KOPT-K1 (cell line): ENCODE data around the gene TRAP1.
A peak's percentile ranks its signal among the peaks of the same experiment; 100 is the strongest.

ENCODE experiments used
- H3K27ac ChIP-seq: fragments of 200-600 bp; sonication (generic); 2 replicates; pipeline ENCODE4 v1.5.1; 2016; ENCODE audit warnings: antibody characterized with exemption, mild to moderate bottlenecking, low read depth, low read length; ENCODE audit not compliant: poor library complexity, severe bottlenecking
- H3K36me3 ChIP-seq: fragments of 200-600 bp; sonication (generic); 2 replicates; pipeline ENCODE4 v1.5.1; 2017; ENCODE audit warnings: antibody characterized with exemption, mild to moderate bottlenecking, low read length, moderate library complexity; ENCODE audit not compliant: insufficient read depth
- H3K9me3 ChIP-seq: fragments of 200-600 bp; sonication (generic); 2 replicates; pipeline ENCODE4 v1.5.1; 2017; ENCODE audit warnings: antibody characterized with exemption, low read length, mild to moderate bottlenecking; ENCODE audit not compliant: insufficient read depth, poor library complexity, severe bottlenecking

Gene TRAP1

DNA sequence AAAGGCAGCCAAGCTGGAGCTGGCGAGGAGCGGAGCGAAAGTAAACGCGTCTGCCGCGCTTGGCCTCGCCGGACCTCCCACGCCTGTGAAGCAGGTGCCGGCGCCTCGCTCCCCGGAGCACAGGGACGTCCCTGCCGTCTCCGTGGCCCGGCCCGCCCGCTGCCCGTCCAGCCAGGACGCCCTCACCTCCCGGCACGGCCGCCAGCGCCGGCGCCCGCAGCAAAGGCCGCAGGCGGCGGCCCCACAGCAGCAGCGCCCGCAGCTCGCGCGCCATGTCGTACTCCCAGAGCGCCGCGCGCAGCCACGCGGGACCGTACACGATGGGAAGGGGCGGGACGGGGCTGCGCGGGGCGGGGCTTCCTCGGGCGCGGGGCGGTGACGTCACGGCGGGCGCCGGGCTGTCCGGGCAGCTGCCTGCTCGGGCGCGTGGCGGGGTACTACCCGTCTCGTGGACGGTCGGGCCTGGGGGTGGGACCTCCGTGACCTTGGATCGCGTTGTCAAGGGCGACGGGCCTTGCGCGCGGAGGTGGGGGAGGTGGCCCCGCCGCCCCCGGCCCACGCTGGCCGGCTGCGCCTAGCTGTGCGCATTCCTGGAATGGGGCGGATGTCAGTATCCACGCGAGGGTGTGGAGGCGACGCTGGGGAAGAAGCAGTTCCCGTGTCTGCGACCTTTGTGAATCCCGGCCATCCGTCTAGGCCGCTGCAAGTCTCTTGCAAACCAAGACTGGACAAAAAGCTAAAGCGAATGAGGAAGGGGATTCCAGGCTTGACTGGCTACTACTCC, at the start of gene TRAP1:
TRAP1 (minus strand) TSS at position 290 of the 784 bp plus-strand sequence; CDS start at position 274, 16 bp downstream.
- Histone ChIP-seq H3K36me3 (peaks cover 25% of the 10 kb centered on the region; the same call in 1 of the 2 replicates), H3K27ac (peak within 1 kb of the TSS; percentile 77)

DNA sequence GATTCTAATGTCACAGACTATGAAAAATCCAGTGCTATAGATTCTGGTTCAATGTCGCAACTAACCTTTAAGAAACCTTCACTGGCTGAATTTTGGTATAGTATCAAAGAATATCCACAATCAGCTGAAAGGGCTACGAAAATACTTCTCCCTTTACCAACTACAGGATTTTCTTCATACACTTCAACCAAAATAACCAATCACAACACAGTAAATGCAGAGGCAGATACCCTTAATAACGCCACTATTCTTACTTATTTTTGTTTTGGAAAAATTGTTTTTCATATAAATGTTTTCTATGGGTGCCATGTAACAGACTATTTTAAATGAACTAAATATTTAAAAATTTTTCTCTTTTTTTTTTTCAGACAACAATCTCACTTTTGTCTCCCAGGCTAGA, 48.9 kb upstream of the TRAP1 start:
- no peaks in the 10 kb centered on the region for H3K9me3 ChIP-seq
- no peak overlapping the region for H3K27ac ChIP-seq
- peaks cover 95% of the 10 kb centered on the region for H3K36me3 ChIP-seq

More for the DNA sequence above, at the start of gene TRAP1:
- no peaks in the 10 kb centered on the region for H3K9me3 ChIP-seq

DNA sequence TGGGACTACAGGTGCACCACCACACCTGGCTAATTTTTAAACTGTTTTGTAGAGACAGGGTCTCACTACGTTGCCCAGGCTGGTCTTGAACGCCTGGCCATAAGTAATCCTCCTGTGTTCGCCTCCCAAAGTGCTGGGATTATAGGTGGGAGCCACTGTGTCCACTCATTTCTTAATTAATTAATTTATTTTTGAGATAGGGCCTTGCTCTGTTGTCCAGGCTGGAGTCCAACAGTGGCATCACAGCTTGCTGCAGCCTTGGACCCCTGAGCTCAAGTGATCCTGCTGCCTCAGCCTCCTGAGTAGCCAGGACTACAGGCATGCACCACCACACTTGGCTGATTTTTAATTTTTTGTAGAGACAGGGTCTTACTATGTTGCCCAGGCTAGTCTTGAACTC, 47.1 kb upstream of the TRAP1 start:
- Histone ChIP-seq H3K27ac (no peak overlapping the region), H3K9me3 (no peaks in the 10 kb centered on the region), H3K36me3 (peaks cover 86% of the 10 kb centered on the region)

DNA sequence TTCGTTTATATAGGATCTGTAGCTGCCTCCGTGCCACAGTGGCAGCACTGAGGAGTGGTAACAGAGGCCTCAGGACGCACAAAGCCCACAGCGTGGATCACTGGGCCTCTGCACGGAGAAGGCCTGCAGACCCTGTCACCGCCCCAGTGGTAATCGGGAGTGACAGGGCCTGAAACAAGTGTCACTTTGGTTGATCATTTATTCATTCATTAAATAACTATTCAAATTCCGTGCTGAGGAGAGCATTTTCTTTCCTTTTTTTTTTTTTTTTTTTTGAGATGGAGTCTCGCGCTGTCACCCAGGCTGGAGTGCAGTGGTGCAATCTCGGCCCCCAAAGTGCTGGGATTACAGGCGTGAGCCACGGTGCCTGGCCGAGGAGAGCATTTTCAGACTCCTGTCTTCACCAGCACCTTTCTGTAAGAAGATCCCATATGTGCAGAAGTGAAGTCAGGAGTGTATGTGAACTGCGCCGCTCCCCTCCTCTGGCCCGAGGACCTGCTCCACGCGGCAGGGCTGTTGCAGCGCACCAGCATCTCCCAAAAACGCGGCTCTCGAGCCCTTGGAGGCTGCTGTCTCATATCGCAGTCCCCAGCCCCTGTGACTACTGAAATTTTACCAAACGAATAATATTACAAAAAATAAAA, 44.9 kb upstream of the TRAP1 start:
- Histone ChIP-seq H3K9me3 (no peaks in the 10 kb centered on the region), H3K36me3 (peaks cover 83% of the 10 kb centered on the region), H3K27ac (no peak overlapping the region)

DNA sequence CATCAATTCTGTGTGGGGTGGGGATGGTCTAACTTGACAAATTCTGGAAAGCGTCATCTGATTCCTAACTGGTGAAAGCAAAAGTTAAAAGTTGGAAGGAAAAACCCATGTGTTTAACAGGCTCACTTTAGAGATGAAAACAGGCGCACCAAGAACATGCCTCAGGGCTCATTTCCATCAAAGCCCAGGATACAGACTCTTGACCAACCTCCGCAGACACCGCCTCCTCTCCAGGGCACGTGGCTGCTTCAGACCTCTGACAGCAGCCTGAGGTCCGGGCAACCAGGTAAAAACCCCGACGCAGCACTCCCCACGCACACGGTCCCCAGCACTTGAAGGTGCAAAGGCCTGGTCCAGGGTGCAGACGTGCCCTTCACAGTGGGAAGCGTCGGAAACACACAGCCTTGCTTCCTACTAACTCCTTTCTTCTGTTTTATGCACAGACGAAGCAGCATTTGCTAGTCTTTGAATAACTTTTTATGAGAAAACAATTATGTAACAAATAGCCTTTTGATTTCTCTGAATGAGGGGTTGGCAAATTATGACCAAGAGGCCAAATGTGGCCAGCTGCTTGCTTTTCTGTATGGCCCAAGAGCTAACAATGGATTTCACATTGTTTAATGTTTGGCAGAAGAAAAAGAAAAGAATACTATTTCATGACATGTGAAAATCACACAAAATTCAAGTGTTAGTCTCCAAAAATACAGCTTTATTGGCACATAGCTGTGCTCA, 44.2 kb upstream of the TRAP1 start:
- peaks cover 83% of the 10 kb centered on the region for H3K36me3 ChIP-seq
- H3K27ac ChIP-seq: no peak overlapping the region
- no peaks in the 10 kb centered on the region for H3K9me3 ChIP-seq

DNA sequence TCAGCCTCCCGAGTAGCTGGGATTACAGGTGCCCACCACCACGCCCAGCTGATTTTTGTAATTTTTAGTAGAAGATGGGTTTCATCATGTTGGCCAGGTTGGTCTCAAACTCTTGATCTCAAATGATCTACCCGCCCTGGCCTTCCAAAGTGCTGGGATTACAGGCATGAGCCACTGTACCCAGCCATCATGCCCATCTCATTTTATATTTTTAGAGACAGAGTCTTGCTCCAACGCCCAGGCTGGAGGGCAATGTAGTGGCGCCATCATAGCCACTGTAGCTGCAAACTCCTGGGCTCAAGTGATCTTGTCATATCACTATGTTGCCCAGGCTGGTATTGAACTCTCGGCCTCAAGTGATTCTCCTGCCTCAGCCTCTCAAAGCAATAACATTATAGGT, 43.2 kb upstream of the TRAP1 start:
- no peaks in the 10 kb centered on the region for H3K9me3 ChIP-seq
- no peak overlapping the region for H3K27ac ChIP-seq
- H3K36me3 ChIP-seq: peaks cover 83% of the 10 kb centered on the region

DNA sequence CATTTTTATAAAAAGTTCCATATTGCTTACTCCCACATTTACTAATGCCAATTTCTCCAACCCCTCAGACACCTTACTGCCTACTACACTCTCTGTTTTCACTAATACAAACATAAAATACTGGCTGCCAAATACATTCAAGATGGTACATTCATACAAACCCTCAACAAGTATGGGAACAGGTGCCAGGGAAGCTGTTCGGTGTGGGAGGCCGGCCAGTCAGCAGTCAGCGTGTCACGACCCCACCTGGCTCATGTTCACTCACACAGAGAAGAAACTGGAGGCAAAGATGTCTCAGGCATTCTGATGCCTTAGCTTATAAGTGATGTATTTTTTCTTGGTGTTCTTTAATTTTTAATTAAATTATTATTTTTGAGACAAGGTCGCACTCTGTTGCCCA, 42.4 kb upstream of the TRAP1 start:
- no peak overlapping the region for H3K27ac ChIP-seq
- H3K36me3 ChIP-seq: peaks cover 84% of the 10 kb centered on the region
- no peaks in the 10 kb centered on the region for H3K9me3 ChIP-seq

DNA sequence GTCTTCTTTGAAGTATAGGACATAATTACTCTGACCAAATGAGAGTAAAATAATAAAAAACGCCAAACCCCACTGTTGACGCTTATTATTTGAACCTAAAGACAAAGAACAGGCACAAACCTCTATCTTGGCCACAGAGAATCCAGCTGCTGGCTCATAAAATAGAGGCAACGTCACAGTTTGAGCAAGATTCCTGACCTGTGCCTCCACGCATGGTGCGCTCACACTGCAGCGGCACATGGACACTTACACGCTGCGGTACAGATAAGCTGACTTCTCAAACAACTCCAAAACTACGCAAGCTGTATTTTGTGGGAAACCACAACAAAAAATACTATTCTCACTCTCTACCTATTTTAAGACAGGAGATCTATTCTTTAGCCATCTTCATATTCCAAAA, 38.8 kb upstream of the TRAP1 start:
- peaks cover 74% of the 10 kb centered on the region for H3K36me3 ChIP-seq
- H3K27ac ChIP-seq: no peak overlapping the region
- H3K9me3 ChIP-seq: no peaks in the 10 kb centered on the region

DNA sequence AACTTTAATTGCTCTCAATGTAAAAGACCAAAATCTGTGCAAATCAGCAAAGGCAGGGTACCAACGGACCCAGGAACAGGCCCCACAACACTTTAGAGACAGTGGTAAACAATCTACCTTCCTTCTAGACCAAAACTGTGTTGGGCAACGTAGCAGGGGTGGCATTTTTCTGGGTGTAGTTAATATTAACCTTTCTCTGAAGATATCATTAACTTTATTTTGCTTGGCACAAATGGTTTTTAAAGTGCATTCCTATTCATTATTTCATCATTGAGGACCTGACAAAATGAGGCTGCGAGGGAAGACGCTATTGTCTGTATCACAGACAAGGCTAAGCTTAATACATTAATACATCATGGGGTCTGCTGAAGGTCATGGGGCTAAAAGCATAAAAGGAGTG, 37.9 kb upstream of the TRAP1 start:
- H3K9me3 ChIP-seq: no peaks in the 10 kb centered on the region
- H3K27ac ChIP-seq: no peak overlapping the region
- H3K36me3 ChIP-seq: peaks cover 67% of the 10 kb centered on the region

DNA sequence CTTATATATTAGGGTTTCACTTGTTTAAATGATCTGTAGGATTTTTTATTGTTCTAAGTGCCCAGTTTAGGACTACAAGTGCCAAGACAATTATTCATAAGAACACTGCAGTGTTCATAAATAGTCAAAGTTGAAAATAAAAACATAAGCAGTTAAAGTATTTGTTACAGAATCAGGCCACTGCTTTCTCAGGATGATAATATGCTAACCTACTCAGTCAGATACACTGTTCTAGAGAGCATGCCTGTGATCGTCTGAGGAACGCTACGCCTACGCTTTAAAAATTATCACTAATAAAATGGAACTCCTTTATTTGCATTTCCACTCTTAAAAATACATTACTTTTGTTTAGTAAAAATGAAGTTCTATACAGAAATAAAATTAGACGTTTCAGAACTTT, 37.4 kb upstream of the TRAP1 start:
- Histone ChIP-seq H3K36me3 (peaks cover 66% of the 10 kb centered on the region), H3K9me3 (no peaks in the 10 kb centered on the region), H3K27ac (no peak overlapping the region)

DNA sequence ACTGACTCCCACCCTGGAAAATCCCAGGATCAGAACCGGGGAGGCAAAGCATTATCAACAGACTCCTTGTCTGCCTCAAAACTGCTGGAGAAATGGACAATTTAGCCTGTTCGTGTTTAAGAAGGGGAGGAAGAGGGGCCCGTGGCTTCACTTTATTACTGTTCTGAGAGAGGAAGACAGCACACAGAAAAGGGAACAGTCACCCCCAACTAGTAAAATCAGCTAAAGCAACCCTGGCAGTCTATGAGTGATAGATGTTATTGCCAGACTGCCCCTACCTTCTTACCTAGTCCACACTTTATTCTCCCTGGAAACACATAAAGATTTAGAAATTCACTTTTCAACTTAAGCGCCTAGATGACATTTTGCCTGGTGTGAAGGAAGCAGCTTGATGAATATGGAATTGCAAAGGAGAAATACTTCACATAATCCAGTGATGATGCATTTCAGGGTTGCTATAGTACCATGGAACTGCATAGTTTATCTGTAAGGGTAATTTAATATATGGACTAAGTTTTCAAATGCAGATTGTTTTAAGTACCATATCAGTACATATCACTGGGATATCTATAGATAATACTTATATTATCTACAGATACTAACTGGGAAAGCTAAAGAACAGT, 36.9 kb upstream of the TRAP1 start:
- no peaks in the 10 kb centered on the region for H3K9me3 ChIP-seq
- H3K36me3 ChIP-seq: peaks cover 66% of the 10 kb centered on the region
- H3K27ac ChIP-seq: no peak overlapping the region

DNA sequence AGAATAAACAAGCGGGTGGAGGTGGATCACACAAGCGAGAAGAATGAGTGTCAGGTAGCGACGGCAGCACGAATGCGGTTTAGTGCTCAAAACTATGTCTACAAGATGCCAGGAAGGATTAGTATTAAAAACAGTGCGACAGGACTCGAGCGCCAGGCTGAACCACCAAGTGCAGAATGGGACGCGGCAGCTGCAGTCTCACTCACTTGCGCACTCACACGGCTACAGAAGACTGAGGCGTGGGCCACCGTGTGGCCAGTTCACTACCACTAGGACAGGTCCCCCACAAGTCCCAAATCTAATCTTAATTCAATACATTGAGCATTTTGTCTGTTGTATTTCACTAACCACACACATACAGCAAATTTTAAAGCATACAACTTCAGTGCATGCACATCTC, 35.7 kb upstream of the TRAP1 start:
- Histone ChIP-seq H3K9me3 (no peaks in the 10 kb centered on the region), H3K36me3 (peaks cover 63% of the 10 kb centered on the region), H3K27ac (no peak overlapping the region)

DNA sequence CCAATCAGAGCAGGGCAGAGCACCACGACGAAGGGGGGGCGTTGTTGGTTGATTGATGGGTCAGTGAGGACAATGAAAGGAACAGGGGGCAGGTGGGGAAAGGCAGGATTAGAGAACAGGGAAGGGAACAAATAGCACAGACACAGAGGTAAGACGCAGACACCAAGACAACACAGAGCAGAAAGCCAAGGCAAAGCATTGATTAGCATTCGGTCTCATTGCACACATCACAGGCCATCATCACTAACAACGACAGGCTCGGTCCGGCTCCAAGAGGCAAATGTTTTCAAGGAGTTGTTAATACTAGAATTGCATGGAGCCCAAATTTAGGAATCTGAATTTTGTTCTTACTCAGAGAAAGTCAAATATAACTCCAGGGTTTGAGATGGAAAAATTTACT, 34.6 kb upstream of the TRAP1 start:
- Histone ChIP-seq H3K36me3 (peaks cover 60% of the 10 kb centered on the region), H3K9me3 (no peaks in the 10 kb centered on the region), H3K27ac (no peak overlapping the region)

DNA sequence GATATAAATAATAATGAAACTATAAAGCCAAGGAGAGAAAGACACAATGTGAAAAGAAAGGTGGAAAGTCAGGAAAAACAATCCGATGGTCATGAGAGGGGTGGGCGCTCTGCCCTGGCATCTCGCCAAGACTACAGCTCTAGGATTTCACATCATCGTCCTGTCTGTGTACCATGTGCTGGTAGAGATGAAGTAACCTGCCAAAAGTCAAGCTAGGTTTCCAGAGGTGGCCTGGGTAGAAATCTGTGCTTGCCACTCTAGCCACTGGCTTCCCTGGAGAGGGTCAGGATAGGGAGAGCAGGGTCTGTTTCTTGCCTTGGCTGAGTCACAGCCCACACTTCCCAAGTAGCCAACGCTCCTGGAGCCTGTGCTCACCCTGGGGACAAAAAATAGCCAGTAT, 31.0 kb upstream of the TRAP1 start:
- H3K36me3 ChIP-seq: peaks cover 61% of the 10 kb centered on the region
- no peaks in the 10 kb centered on the region for H3K9me3 ChIP-seq
- H3K27ac ChIP-seq: no peak overlapping the region

DNA sequence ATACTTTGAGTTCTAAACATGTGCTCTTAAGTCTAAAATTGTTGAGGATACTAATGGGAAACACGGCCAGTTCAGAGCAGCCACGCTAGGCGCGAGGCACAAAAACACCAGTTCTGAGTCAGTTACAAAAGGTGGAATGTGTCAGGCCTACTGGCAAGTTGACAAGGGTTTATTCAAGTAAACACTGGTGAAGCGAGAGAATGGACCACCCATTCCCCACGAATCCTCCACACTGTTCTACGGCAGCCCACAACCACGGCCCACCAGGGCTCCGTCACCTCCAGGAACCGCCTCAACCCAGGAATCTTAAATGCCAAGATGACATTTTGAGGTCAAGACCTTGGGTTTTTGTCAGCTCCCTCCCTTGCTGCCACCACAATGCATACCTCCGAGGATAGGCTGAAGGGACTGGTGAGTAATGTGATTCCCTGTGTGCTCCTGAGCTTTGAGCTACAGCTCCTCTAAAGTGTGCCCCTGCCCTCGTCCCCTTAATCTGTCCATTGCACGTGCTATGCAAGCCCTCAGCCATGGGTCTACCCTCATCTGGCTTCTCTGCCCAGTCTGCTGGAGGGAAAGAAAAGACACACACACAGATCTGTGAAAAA, 28.5 kb upstream of the TRAP1 start:
- Histone ChIP-seq H3K9me3 (no peaks in the 10 kb centered on the region), H3K36me3 (peaks cover 75% of the 10 kb centered on the region), H3K27ac (no peak overlapping the region)
